ENCODE data around the gene TXNDC8. TPM values are rescaled to one million over a fixed set of nuclear protein-coding genes. Genes with fewer than 3 reads are reported as not detected.

TXNDC8 gene
- total and polyA plus RNA-seq, 2 experiments from 2014 or later: not detected

GRCh38 chr9:110291921-110292557, 45.6 kb downstream of the TXNDC8 start:
- Histone ChIP-seq H3K4me3 (no peak overlapping the region), H3K27me3 (ENCODE audit: insufficient read depth) (no peaks in the 10 kb centered on the region), H3K79me2 (replicated peaks; ENCODE audit: insufficient read depth) (no peaks in the 10 kb centered on the region), H3K4me1 (ENCODE audit: insufficient read depth) (no peaks in the 10 kb centered on the region), H3K9me2 (ENCODE audit: insufficient read depth) (no peaks in the 10 kb centered on the region), H3K27ac (ENCODE audit: low read depth) (no peak overlapping the region), H4K20me1 (replicated peaks; ENCODE audit: insufficient read depth) (no peaks in the 10 kb centered on the region), H3K4me2 (no peak overlapping the region), H2AFZ (peak overlapping the region; percentile 66), H3F3A (replicated peaks; ENCODE audit: low read depth) (no peaks in the 10 kb centered on the region), H3K36me3 (ENCODE audit: insufficient read depth) (no peaks in the 10 kb centered on the region)
- TF ChIP-seq ZNF114 (CRISPR knock-in tag; IDR thresholded peaks at IDR 0.05) (no peak), NANOG (IDR thresholded peaks at IDR 0.05; ENCODE audit: borderline replicate concordance) (no peak), JUNB (IDR thresholded peaks at IDR 0.05; ENCODE audit: unreplicated experiment) (no peak), POLR2AphosphoS5 (IDR thresholded peaks at IDR 0.05; ENCODE audit: low read depth) (no peak), CTCF (conservative IDR thresholded peaks at IDR 0.05; ENCODE audit: low read depth in 2 of 2) (no peak), STAT1 (IDR thresholded peaks at IDR 0.05; ENCODE audit: unreplicated experiment) (no peak), ZNF331 (CRISPR knock-in tag; IDR thresholded peaks at IDR 0.05; ENCODE audit: low read depth) (no peak), CREB1 (CRISPR knock-in tag; IDR thresholded peaks at IDR 0.05; ENCODE audit: low read depth) (no peak), REST (IDR thresholded peaks at IDR 0.05; ENCODE audit: unreplicated experiment) (no peak), EZH2 (IDR thresholded peaks at IDR 0.05; ENCODE audit: low read depth, unreplicated experiment) (no peak), ZNF462 (CRISPR knock-in tag; IDR thresholded peaks at IDR 0.05) (no peak), ETS1 (IDR thresholded peaks at IDR 0.05) (no peak), EZH2phosphoT487 (IDR thresholded peaks at IDR 0.05; ENCODE audit: unreplicated experiment) (no peak)
- no peaks in the 10 kb centered on the region for H3K4me1 Mint-ChIP-seq
- H3K27me3 Mint-ChIP-seq (ENCODE audit: insufficient read depth, low read depth, poor library complexity): peaks cover 3% of the 10 kb centered on the region
- H3K36me3 Mint-ChIP-seq (ENCODE audit: low read depth): no peaks in the 10 kb centered on the region
- ATAC-seq (peak; percentile 83), DNase-seq (ENCODE audit: low spot score) (peak; percentile 8)
- no peak overlapping the region for H3K27ac Mint-ChIP-seq
- H3K4me3 Mint-ChIP-seq: no peak overlapping the region
- H3K9me3 Mint-ChIP-seq: no peaks in the 10 kb centered on the region; the same call in 1 of the 3 replicates
